WTC11 (cell line): ENCODE data around the gene FDXACB1.

Source experiments
- CTCF ChIP-seq: fragments of 200-600 bp; IDR thresholded peaks from 2 replicates; pipeline ENCODE4 v1.8.0; 2022; ENCODE audit warnings: antibody characterized with exemption
- IRF2 ChIP-seq: sonication (generic); formaldehyde crosslinking; IDR thresholded peaks from 2 replicates; pipeline ENCODE4 v1.8.0; 2022; ENCODE audit warnings: low read depth, missing genetic modification reagents, borderline replicate concordance
- TEAD4 ChIP-seq: sonication (generic); formaldehyde crosslinking; IDR thresholded peaks from 2 replicates; pipeline ENCODE4 v1.8.0; 2022; ENCODE audit warnings: mild to moderate bottlenecking, missing genetic modification reagents
- TF ChIP-seq, protein P1 (sequence below): sonication (generic); formaldehyde crosslinking; IDR thresholded peaks from 2 replicates; pipeline ENCODE4 v1.8.1; 2022; ENCODE audit warnings: low read depth, mild to moderate bottlenecking, moderate library complexity, missing genetic modification reagents, borderline replicate concordance

DNA sequence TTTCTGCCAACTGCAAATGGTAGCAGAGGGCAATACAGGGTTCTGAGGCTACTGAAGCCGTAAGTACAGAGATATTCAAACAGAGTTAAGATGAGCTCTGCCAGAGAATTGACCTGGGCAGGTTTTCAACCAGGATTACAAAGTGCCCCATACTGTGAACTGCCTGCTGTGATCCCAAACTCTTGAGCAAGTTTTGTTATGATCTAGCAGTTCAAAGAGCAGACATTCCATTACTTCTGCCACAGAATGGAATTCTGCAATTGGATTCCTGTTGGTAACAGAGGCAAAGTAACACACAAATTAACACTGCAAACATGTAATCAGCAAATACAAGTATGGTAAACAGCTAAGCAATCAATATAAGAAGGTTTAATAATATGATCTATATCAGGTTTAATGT is 38.8 kb downstream of the FDXACB1 start:
- TF ChIP-seq CTCF: no peak
- TF ChIP-seq, protein P1, sequence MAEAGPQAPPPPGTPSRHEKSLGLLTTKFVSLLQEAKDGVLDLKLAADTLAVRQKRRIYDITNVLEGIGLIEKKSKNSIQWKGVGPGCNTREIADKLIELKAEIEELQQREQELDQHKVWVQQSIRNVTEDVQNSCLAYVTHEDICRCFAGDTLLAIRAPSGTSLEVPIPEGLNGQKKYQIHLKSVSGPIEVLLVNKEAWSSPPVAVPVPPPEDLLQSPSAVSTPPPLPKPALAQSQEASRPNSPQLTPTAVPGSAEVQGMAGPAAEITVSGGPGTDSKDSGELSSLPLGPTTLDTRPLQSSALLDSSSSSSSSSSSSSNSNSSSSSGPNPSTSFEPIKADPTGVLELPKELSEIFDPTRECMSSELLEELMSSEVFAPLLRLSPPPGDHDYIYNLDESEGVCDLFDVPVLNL (CRISPR knock-in tag): no peak
- TF ChIP-seq TEAD4: no peak
- no peak for TF ChIP-seq IRF2 (CRISPR knock-in tag)
